Lower lobe of right lung (tissue), 2 donors: ENCODE results near the gene PA2G4. TPM values are rescaled to one million over a fixed set of nuclear protein-coding genes. Genes with fewer than 3 reads are reported as not detected.

Source experiments
- ATAC-seq, 2 donors: fragments of 200-7000 bp; cut with Tn5 transposase; one replicate each; pipeline ENCODE4 v1.9.1; 2020 to 2022; ENCODE audit warnings: mild to moderate bottlenecking in 2 of 2, moderate library complexity in 2 of 2
- DNase-seq: peaks from one replicate; pipeline ENCODE4 v3.0.0-alpha.2; 2020
- H3K27ac ChIP-seq: fragments of 200-600 bp; one replicate; pipeline ENCODE4 v1.8.0; 2022
- H3K27me3 ChIP-seq: fragments of 200-600 bp; one replicate; pipeline ENCODE4 v1.8.0; 2022; ENCODE audit warnings: low read depth
- H3K36me3 ChIP-seq: fragments of 200-600 bp; one replicate; pipeline ENCODE4 v1.8.0; 2022; ENCODE audit warnings: mild to moderate bottlenecking
- H3K4me1 ChIP-seq: fragments of 200-600 bp; one replicate; pipeline ENCODE4 v1.8.0; 2022
- H3K4me3 ChIP-seq: fragments of 200-600 bp; one replicate; pipeline ENCODE4 v1.8.0; 2022; ENCODE audit warnings: mild to moderate bottlenecking
- H3K9me3 ChIP-seq: fragments of 200-600 bp; one replicate; pipeline ENCODE4 v1.8.0; 2022
- intact Hi-C: fragments of 100-400 bp; cut with DNase I; formaldehyde crosslinking; loops from one replicate; pipeline ENCODE4 v1.11.0; 2022
- total RNA-seq: library from RNA; stranded (reverse); fragmentation: NEBNext Ultra II Directional; extraction: Animal tissue kit (Norgen Biotek cat#: 25700); gene quantifications from one replicate; pipeline ENCODE4 v1.2.1, GENCODE V29; 2021
- TF ChIP-seq, protein P1 (sequence below): fragments of 200-600 bp; IDR thresholded peaks from one replicate; pipeline ENCODE4 v1.8.0; 2022; ENCODE audit warnings: antibody characterized with exemption, mild to moderate bottlenecking
- donor health status: DM: no; HTN: yes; CAD: no; lungs with severe emphysema.

PA2G4 gene
- total RNA-seq, 1 donor from 2014 or later: 69.4 TPM

DNA sequence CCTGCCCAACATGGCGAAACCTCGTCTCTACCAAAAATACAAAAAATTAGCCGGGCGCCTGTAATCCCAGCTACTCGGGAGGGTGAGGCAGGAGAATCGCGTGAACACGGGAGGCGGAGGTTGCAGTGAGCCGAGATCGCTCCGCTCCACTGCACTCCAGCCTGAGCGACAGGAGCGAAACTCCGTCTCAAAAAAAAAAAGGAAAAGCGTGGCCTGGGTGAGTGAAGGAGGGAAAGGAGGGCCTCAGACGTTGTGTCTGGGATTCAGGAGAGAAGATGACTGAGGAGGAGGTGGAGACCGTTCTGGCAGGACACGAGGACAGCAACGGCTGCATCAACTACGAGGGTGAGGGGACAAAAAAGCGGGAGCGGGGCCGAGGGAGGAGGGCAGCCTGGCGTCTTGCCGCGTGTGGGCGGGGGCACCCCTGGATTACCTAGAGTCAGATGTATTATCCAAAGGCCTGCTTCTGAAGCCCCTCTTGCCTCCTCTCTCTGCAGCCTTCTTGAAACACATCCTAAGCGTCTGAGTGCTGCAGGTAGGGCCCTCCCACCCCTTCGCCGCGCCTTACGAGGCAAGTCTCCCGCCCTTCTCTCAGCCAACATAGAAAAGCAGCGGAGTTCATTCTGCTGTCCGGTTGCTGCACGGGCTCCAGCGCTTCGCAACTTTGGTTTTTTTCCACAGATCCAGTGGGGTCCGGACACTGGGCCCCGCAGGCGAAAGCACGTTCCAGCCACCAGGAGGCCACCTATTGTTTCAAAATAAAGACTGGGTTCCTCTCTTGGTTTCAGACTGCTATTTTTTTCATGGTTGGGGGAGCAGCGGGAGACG, 53.1 kb downstream of the PA2G4 start:
- ATAC-seq (peak; percentile 65 to 68), DNase-seq (peak; percentile 80)
- H3K36me3 ChIP-seq: peaks cover 31% of the 10 kb centered on the region
- H3K27ac ChIP-seq: peak overlapping the region; percentile 96
- TF ChIP-seq, protein P1, sequence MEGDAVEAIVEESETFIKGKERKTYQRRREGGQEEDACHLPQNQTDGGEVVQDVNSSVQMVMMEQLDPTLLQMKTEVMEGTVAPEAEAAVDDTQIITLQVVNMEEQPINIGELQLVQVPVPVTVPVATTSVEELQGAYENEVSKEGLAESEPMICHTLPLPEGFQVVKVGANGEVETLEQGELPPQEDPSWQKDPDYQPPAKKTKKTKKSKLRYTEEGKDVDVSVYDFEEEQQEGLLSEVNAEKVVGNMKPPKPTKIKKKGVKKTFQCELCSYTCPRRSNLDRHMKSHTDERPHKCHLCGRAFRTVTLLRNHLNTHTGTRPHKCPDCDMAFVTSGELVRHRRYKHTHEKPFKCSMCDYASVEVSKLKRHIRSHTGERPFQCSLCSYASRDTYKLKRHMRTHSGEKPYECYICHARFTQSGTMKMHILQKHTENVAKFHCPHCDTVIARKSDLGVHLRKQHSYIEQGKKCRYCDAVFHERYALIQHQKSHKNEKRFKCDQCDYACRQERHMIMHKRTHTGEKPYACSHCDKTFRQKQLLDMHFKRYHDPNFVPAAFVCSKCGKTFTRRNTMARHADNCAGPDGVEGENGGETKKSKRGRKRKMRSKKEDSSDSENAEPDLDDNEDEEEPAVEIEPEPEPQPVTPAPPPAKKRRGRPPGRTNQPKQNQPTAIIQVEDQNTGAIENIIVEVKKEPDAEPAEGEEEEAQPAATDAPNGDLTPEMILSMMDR: peak; percentile 68
- peaks cover 48% of the 10 kb centered on the region for H3K4me1 ChIP-seq
- H3K9me3 ChIP-seq: no peaks in the 10 kb centered on the region
- H3K27me3 ChIP-seq: no peaks in the 10 kb centered on the region
- intact Hi-C loops: no loop called here
- peak overlapping the region; percentile 88 for H3K4me3 ChIP-seq

DNA sequence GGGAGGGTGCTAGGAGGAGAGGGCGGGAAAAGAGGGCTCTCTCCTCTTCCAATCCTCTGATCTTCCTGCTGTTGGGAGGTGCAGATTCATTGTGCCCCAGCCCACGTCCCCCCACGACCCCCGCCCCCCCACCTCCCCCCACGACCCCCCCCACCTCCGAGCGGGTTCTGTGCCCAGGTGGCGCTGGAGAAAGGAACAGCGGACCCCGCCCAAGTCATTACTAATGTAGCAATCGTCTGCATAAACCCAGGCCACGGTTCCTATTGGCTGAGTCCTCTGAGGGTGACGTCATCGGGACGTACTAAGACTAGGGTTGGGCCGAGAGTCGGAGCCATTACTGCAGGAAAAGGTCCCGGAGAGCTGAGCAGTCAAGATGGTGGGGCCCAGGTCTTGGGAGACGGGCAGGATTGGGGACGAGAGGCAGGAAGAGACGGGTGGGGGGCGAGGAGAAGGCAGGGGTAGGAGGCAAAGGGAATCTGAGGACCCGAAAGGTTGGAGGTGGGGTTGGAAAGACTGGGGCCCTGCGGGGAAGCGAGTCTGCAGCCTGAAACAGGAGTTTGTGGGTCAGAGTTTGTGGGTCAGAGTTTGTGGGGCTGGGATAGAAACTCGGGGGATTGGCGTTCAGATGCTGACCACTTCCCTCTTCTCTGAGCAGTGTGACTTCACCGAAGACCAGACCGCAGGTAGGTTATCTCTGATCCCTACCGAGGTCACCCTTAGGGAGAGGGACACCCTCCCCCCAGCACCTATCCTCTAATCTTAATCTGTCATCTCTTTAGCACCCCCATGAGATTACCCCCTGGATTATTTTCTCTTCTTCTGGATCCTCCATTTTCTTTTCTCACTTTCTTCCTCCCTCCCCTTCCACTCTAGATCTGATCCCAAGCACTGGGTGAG, 53.9 kb downstream of the PA2G4 start, which contains the start of gene MYL6:
Gene MYL6, plus strand, starts transcription at position 331 of the 897 bp plus-strand sequence. Its CDS starts 43 bp downstream, at position 374.
- ATAC-seq: peak; percentile 93 to 94
- TF ChIP-seq, protein P1: no peak
- intact Hi-C loops: no loop called here
- DNase-seq: peak; percentile 96
- Histone ChIP-seq H3K27ac (peak within 1 kb of the TSS; percentile 96), H3K36me3 (peaks cover 40% of the 10 kb centered on the region), H3K4me3 (peak within 1 kb of the TSS; percentile 88), H3K27me3 (no peaks in the 10 kb centered on the region), H3K9me3 (no peaks in the 10 kb centered on the region), H3K4me1 (peaks cover 50% of the 10 kb centered on the region)

DNA sequence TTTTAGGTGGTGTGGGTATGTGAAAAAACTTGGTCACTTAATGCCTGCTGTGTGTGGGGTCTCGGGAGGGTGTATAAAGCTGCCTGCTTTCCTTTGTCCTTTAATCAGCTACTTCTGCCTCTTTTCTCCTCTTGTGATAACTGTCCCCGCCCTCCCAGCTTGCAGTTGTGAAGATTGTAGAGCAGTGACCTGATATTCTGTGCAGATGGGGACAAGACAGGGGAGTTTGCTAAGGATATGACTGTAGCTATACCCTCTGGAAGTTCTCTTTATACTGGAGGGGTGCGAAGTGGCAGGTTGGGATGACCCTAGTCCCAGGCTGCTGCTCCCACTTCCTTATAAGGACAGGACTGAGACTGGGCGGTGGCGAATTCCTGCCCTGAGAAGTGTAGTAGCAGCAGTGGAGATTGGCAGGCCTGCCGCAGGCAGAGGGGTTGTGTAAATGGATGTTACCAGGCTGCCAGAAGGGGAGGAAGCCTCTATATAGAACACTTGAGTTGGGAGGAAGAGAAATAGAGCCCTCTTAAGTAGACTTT, 54.6 kb downstream of the PA2G4 start:
- ATAC-seq: peak; percentile 80
- intact Hi-C loops: no loop called here
- Histone ChIP-seq H3K27me3 (no peaks in the 10 kb centered on the region), H3K4me1 (peaks cover 50% of the 10 kb centered on the region), H3K9me3 (no peaks in the 10 kb centered on the region), H3K36me3 (peaks cover 47% of the 10 kb centered on the region), H3K4me3 (peak overlapping the region; percentile 88), H3K27ac (peak overlapping the region; percentile 96)
- TF ChIP-seq, protein P1: no peak
- DNase-seq: peak; percentile 93

DNA sequence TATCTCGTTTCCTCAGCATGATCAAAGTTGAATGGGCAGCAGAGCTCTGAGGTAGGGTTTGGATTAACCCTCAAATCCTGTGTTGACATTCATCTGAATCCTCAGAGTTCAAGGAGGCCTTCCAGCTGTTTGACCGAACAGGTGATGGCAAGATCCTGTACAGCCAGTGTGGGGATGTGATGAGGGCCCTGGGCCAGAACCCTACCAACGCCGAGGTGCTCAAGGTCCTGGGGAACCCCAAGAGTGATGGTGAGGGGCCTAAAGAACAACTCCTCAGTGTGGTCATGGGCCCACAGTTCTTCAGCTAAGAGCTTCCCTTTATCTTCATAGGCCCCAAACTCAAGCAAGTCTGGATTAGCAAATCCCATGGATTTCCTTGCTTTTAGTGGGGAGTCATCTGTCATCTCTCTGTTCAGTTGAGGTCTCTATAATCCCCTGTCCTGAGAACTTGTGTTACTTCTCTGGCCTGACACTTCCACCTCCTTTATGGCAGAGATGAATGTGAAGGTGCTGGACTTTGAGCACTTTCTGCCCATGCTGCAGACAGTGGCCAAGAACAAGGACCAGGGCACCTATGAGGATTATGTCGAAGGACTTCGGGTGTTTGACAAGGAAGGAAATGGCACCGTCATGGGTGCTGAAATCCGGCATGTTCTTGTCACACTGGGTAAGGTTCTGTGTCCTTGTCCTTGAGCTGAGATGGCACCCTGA, 55.3 kb downstream of the PA2G4 start:
- intact Hi-C loops: no loop called here
- ATAC-seq (no peak), DNase-seq (no peak)
- no peaks in the 10 kb centered on the region for H3K27me3 ChIP-seq
- peaks cover 53% of the 10 kb centered on the region for H3K36me3 ChIP-seq
- no peaks in the 10 kb centered on the region for H3K9me3 ChIP-seq
- H3K27ac ChIP-seq: peak overlapping the region; percentile 96
- H3K4me1 ChIP-seq: peaks cover 50% of the 10 kb centered on the region
- peak overlapping the region; percentile 88 for H3K4me3 ChIP-seq
- TF ChIP-seq, protein P1: no peak
